NCI-H446 treated with DMSO at 0.1 percent for 48 hours (cell line): ENCODE results near the gene CALML3.

Experiments used
- DNase-seq: peaks from one replicate; lab custom pipeline; 2025; lab: John Stamatoyannopoulos, UW

CALML3 gene

DNA sequence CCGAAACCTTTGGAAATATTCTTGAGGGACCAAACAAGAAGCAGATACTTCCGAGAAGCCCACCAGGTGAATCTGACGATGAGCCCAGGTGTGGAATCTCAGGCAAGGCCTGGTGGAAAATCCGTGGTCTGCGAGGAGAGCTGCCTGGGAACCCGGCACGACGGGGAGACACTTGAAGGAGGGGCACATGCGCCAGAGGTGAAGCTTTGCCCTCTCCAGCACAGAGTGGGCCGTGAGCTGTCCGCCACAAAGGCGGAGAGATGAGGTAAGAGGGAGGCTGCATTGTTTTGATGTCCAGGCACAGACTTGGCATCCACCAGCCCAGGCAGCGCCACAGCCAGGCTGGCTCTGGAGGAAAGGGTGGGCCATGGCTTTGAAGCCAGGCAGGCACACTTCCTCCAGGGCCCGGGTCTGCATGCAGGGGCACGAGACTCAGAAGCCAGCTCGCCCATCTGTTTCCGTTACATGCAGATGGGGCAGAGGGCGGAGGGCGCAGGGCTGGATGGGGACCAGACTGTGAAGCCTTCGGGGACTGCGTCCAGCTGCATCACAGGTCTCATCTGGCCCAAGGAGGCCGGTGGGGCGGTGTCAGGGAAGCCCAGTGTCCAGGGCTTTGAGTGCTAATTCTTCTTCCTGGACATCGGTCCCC, 45.4 kb downstream of the CALML3 start:
- no peak for DNase-seq

DNA sequence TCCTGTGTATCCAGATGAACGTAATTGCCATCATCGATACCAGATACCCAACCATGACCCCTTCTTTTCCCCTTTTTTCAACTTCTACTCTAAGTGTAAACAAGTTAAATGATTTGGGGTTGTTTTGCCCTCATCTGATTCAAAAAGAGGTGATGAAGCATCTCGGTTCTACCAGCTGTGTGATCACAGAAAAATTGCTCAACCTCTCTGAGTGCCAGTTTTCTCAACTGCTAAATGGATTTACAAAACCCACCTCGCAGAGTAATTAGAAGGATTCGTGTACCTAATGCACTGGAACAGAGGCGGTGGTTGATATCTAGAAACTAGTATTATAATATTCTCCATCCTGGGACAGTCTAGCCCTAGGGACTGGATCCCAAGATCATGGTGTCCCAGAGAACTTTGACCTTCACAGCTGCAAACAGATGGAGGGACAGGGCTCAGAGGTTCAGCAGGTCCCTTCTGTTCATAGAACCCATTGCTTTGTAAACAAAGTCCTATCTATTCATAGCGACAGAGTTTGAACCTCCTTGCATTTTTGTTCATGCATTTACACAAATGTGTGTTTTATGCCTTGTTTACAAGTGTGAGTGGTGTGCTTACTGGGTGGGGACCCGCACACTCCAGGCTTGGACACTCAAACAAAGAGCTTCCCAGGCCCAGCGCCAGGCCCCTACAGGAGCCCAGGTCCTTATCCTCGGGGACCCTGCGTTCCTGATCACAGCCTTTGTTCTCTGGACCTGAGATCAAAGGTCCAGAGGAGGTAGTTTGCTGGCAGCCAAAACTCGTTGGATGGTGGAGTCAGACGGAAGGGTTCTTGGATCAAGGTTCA, 46.4 kb downstream of the CALML3 start:
- DNase-seq: no peak

DNA sequence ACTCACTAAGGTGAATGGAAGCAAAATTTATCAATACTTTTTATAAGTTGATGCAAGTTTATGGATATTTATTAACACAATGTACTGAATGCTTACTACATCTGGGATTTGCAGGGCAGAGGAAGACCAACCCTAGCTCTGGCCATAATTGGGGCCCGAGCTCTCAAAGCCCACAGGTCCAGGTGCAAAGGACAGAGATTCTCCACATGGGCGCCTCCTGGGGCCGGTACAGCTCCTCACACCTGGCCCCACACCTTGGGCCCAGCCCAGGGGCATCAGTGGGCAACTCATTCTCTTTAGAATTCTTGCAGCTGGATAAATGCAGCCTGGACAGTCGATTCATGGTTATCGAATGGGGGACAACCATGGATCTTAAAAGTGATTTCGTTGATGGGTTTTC, 47.1 kb downstream of the CALML3 start:
- no peak for DNase-seq

DNA sequence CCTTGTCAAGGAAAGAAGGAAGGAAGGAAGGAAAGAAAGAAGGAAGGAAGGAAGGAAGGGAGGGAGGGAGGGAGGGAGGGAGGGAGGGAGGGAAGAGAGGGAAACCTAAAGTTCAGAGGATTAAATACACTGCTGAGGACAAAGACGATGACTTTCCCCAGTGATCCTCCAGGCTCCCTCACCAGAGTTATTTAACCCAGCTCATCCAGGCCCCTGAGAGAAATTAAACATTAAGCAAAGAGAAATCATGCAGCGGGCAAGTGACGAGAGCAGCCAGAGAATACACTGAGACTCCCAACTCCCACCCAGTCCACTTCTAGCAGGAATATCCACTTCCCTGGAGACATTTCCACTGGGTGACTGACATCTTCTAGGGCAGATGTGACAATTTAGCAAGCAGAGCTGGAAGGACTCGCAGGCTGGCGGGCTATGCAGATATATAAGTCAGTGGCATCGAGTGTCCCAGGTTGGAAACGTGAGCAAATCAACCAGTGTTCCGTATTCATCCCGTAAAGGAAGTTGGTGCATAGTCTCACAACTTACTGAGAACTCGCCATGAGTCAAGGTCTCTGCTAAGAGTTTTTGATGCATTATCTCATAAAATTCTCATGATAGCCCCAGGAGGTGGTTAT, 48.7 kb downstream of the CALML3 start:
- no peak for DNase-seq

DNA sequence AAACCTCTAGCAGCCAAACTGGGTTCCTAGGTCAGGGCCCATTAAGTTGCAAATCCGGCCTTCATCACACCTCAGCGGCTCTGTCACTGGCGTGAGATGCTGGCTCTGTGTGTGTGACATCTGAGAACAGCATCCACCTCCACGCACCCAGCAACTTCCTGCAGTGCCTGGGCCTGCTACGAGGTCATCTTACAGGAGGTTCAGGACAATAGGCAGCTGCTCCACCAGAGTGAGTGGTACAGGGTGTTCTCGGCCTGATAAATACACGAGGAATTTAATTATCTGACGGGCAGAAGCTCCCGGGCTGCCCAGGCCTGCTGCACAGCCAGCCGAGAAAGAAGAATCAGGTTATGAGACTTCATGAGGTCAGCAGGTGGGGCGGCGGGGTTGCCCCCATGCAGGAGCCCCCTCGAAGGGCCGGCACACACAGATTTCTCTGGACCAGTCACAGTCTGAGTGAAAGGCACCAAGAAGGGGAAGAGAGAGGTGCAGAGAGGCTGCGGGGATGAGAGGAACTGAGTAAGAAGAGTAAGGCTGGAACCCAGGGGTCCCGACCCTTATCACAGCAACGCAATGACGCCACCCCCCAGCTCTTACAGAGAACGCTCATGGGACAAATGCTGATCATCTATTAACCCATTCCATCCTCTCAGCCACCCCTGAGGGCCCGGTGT, 49.3 kb downstream of the CALML3 start:
- no peak for DNase-seq

DNA sequence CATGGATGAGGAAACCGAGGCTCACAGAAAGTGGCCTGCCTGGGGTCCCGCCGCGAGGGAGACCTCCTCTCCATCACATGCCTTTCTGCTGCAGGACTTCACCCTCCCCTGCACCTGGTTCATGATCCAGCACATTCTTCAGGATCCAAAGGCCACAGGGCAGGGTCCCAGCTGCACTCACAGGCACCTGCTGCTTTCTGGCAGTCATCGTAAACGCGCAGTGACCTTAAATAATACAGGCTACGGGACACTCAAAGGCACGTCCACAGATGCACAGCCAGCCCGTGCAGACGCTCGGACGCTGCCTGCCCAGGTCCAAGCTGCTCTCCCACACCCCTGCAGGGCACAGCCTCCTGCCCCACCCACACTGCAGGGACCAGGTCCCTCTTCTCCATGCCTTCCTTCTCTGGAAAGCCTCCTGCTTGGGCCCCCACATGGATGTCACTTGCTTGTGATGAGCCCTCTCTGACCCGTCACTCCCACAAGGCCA, 49.9 kb downstream of the CALML3 start:
- no peak for DNase-seq

DNA sequence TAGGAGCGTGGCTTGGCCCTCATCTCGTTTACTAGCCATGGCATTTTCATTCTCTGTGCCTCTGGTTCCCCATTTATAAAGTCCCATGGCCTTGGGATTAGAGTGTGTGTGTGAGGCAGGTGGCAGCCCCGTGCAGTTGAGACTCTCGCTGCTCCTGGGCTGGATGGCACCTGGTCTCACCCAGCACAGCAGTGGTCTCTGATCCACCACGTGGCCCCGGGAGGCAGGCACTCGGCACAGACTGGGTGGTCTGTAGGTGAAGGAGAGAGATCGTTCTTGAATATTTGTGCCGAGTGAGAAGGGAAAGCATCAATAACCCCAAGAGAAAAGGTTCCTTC, 50.4 kb downstream of the CALML3 start:
- no peak for DNase-seq

DNA sequence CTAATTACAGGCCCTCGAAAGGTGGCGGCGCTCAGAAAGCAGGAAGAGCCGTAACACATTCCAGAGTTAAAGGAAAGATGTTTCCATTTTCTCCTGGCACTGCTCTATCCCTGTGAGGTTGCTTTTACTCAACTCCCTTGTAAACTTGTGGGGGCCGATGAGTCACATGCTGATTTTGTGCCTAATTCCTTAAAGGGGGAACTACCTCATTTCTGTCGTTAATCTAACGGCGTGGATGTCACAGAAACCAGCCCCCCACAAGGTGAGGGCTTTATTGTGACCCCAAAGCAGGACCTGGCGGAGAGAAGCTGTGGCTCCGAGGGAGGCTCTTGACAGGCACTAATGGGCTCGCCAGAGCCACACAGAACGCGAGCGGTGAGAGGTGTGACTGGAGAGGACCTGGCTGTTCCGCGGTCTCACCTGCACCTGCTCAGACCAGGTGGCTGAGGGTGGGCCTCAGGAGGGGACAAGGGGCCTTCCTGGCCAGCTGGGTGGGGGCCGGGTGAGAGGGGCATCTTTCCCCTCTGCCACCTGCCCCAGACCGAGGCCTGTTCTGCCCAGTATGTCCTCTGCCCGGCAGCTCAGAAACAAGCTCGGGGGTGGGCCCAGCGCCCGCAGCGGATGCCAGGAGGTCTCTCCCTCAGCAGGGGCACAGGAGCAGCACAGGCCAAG, 50.9 kb downstream of the CALML3 start:
- no peak for DNase-seq

DNA sequence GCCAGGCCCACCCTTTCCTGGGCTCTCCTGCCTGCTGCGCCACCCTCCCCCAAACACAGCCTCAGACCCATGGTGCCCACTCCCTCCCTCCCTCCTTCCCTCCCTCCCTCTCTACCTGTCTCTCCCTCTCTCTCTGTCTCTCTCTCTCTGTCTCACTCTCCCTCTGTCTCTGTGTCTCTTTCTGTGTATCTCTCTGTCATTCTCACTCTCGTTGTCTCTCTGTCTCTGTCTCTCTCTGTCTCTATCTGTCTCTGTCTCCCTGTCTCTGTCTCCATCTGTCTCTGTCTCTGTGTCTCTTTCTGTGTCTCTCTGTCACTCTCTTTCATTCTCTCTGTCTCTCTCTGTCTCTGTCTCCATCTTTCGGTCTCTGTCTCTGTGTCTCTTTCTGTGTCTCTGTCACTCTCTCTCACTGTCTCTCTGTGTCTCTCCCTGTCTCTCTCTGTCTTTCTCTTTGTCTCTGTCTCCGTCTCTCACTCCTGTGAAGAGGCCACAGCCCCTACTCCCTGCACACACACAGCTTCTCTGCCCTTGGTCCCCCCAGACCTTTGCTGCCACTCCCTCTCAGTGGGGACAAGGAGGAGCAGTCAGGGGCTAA, 51.5 kb downstream of the CALML3 start:
- DNase-seq: no peak
